HCT116 (cell line): ENCODE data around the gene THTPA. TPM values are rescaled to one million over a fixed set of nuclear protein-coding genes. Genes with fewer than 3 reads are reported as not detected.

Source experiments
- ATAC-seq: fragments of 200-7000 bp; cut with Tn5 transposase; 2 replicates; pipeline ENCODE4 v1.9.1; 2020; ENCODE audit warnings: mild to moderate bottlenecking, moderate library complexity
- BruUV-seq: library from RNA; stranded (reverse); fragments of 400-500 nt; replicated peaks from 2 replicates; lab custom pipeline; 2021; lab: Mats Ljungman, UMichigan
- CTCF ChIA-PET: fragments of 300-600 bp; sonication (Branson Sonifier 250); formaldehyde crosslinking; loops from one replicate; lab custom pipeline; 2021; ENCODE audit warnings: antibody characterized with exemption; lab: Charles Lee
- POLR2A ChIA-PET: fragments of 300-600, 350-600 bp; sonication (Branson Sonifier 250); formaldehyde crosslinking; loops from one replicate; lab custom pipeline; 2021; ENCODE audit warnings: antibody characterized with exemption; lab: Charles Lee
- RAD21 ChIA-PET, 2 experiments: fragments of 300-600 bp; sonication (Branson Sonifier 250); formaldehyde crosslinking; loops; one replicate each; lab custom pipeline; 2023; ENCODE audit warnings: low total read pairs in 2 of 2; ENCODE audit not compliant: uncharacterized antibody in 2 of 2, unreplicated experiment in 2 of 2, low non-redundant PET in 1 of 2; lab: Charles Lee
- DNase-seq: peaks from one replicate; pipeline ENCODE4 v3.0.0-alpha.2; 2010; ENCODE audit warnings: low read depth, low spot score
- H2AFZ ChIP-seq: fragments of 200-600 bp; shearing (Covaris generic), sonication (generic); 2 replicates; pipeline ENCODE4 v1.6.1; 2017; ENCODE audit warnings: low read depth, mixed run types, mixed read lengths, antibody characterized with exemption, low read length; ENCODE audit not compliant: poor library complexity, severe bottlenecking
- H3K27ac ChIP-seq: 2 replicates; pipeline ENCODE4 v1.5.1; 2012; ENCODE audit warnings: low read depth, low read length
- H3K27me3 ChIP-seq: fragments of 200-600 bp; sonication (generic); 2 replicates; pipeline ENCODE4 v1.6.1; 2016; ENCODE audit warnings: mixed run types, low read length, mixed read lengths; ENCODE audit not compliant: insufficient read depth
- H3K36me3 ChIP-seq, 2 experiments: fragments of 200-500 bp in 1 of 2; fragments of 200-600 bp in 1 of 2; sonication (Bioruptor generic) in 1 of 2; sonication (generic) in 1 of 2; 2 replicates each; pipeline versions ENCODE4 v1.5.1 to v1.6.1; 2014 to 2016; ENCODE audit warnings: low read length in 2 of 2, inconsistent platforms in 1 of 2, mixed read lengths in 1 of 2, mixed run types in 1 of 2; ENCODE audit not compliant: insufficient read depth in 2 of 2, control insufficient read depth in 1 of 2
- H3K4me1 ChIP-seq, 2 experiments: fragments of 200-600 bp in 1 of 2; sonication (generic) in 1 of 2; 2 replicates each; pipeline versions ENCODE4 v1.5.1 to v1.6.1; 2012 to 2017; ENCODE audit warnings: low read length in 2 of 2, inconsistent platforms in 1 of 2, mild to moderate bottlenecking in 1 of 2, mixed read lengths in 1 of 2, mixed run types in 1 of 2, moderate library complexity in 1 of 2; ENCODE audit not compliant: insufficient read depth in 2 of 2, control insufficient read depth in 1 of 2
- H3K4me2 ChIP-seq: fragments of 200-600 bp; sonication (generic); 2 replicates; pipeline ENCODE4 v1.6.1; 2017; ENCODE audit warnings: mixed run types, low read length, mixed read lengths
- H3K4me3 ChIP-seq, 2 experiments: fragments of 200-600 bp in 1 of 2; sonication (generic) in 1 of 2; replicated peaks in 1 of 2; 2 replicates each; pipeline ENCODE4 v1.5.1; 2011 to 2016; ENCODE audit warnings: low read length in 2 of 2, control low read depth in 1 of 2, low read depth in 1 of 2, mild to moderate bottlenecking in 1 of 2, mixed read lengths in 1 of 2, mixed run types in 1 of 2
- H3K79me2 ChIP-seq: fragments of 200-600 bp; sonication (generic); 2 replicates; pipeline ENCODE4 v1.6.1; 2017; ENCODE audit warnings: mild to moderate bottlenecking, mixed run types, low read length, moderate library complexity, mixed read lengths; ENCODE audit not compliant: insufficient read depth
- H3K9ac ChIP-seq: fragments of 200-600 bp; sonication (generic); 2 replicates; pipeline ENCODE4 v1.6.1; 2016; ENCODE audit warnings: low read length, mixed read lengths
- H3K9me2 ChIP-seq: fragments of 200-600 bp; sonication (generic), shearing (Covaris generic); 2 replicates; pipeline ENCODE4 v1.6.1; 2017; ENCODE audit warnings: mixed run types, mild to moderate bottlenecking, moderate library complexity; ENCODE audit not compliant: insufficient read depth
- H3K9me3 ChIP-seq, 2 experiments: fragments of 200-500 bp in 1 of 2; fragments of 200-600 bp in 1 of 2; sonication (Bioruptor generic) in 1 of 2; sonication (generic) in 1 of 2; 2 replicates each; pipeline ENCODE4 v1.6.1; 2014 to 2017; ENCODE audit warnings: low read length in 2 of 2, mixed read lengths in 2 of 2, inconsistent platforms in 1 of 2, low read depth in 1 of 2, mild to moderate bottlenecking in 1 of 2, mixed run types in 1 of 2, moderate library complexity in 1 of 2; ENCODE audit not compliant: control insufficient read depth in 1 of 2, insufficient read depth in 1 of 2
- H4K20me1 ChIP-seq: fragments of 200-600 bp; sonication (generic), shearing (Covaris generic); 2 replicates; pipeline ENCODE4 v1.6.1; 2017; ENCODE audit warnings: mixed run types, mild to moderate bottlenecking, moderate library complexity; ENCODE audit not compliant: insufficient read depth
- CBX3 ChIP-seq: IDR thresholded peaks from 2 replicates; pipeline ENCODE4 v1.6.1; 2012; ENCODE audit warnings: low read depth
- CTCF ChIP-seq, 3 experiments: fragments of 200-600 bp in 1 of 3; sonication (generic) in 1 of 3; IDR thresholded peaks in 2 of 3; conservative IDR thresholded peaks in 1 of 3; 2 replicates each; pipeline ENCODE4 v1.5.1; 2012 to 2017; ENCODE audit warnings: low read depth in 2 of 3, low read length in 2 of 3, antibody characterized with exemption in 1 of 3, borderline replicate concordance in 1 of 3, control low read depth in 1 of 3, mild to moderate bottlenecking in 1 of 3, mixed read lengths in 1 of 3, mixed run types in 1 of 3, moderate library complexity in 1 of 3; ENCODE audit not compliant: insufficient read depth in 1 of 3
- EGR1 ChIP-seq: IDR thresholded peaks from 2 replicates; pipeline ENCODE4 v1.6.1; 2012; ENCODE audit warnings: low read depth
- ELF1 ChIP-seq: IDR thresholded peaks from 2 replicates; pipeline ENCODE4 v1.6.1; 2012; ENCODE audit warnings: low read depth, borderline replicate concordance
- EZH2 ChIP-seq: fragments of 200-600 bp; sonication (generic); IDR thresholded peaks from 2 replicates; pipeline ENCODE4 v1.6.1; 2017; ENCODE audit warnings: antibody characterized with exemption, mixed run types
- EZH2phosphoT487 ChIP-seq: fragments of 200-600 bp; IDR thresholded peaks from 2 replicates; pipeline ENCODE4 v1.6.1; 2018; ENCODE audit warnings: antibody characterized with exemption, borderline replicate concordance
- JUND ChIP-seq: IDR thresholded peaks from 2 replicates; pipeline ENCODE4 v1.6.1; 2012
- POLR2AphosphoS5 ChIP-seq: IDR thresholded peaks from 2 replicates; pipeline ENCODE4 v1.6.1; 2011; ENCODE audit warnings: mild to moderate bottlenecking, low read depth, low read length, moderate library complexity
- RAD21 ChIP-seq: IDR thresholded peaks from 2 replicates; pipeline ENCODE4 v1.6.1; 2012; ENCODE audit warnings: low read depth, mild to moderate bottlenecking
- REST ChIP-seq: IDR thresholded peaks from 2 replicates; pipeline ENCODE4 v1.6.1; 2012; ENCODE audit warnings: low read depth
- SP1 ChIP-seq: IDR thresholded peaks from 2 replicates; pipeline ENCODE4 v1.6.1; 2012; ENCODE audit warnings: low read depth
- SRF ChIP-seq: IDR thresholded peaks from 2 replicates; pipeline ENCODE4 v1.6.1; 2012; ENCODE audit warnings: low read depth
- TCF7L2 ChIP-seq: IDR thresholded peaks from 2 replicates; pipeline ENCODE4 v1.7.0; 2011; ENCODE audit warnings: borderline replicate concordance, inconsistent platforms; ENCODE audit not compliant: insufficient read depth, insufficient read length; ENCODE audit errors: extremely low read depth
- ZBTB33 ChIP-seq: IDR thresholded peaks from 2 replicates; pipeline ENCODE4 v1.6.1; 2011; ENCODE audit warnings: mild to moderate bottlenecking, low read length, moderate library complexity; ENCODE audit not compliant: insufficient replicate concordance; ENCODE audit errors: extremely low read depth
- ZFX ChIP-seq: fragments of 450-650 bp; IDR thresholded peaks from 2 replicates; pipeline ENCODE4 v1.6.1; 2017
- intact Hi-C: fragments of 100-400 bp; cut with micrococcal nuclease; formaldehyde crosslinking; loops from 2 replicates; pipeline ENCODE4 v1.10.0; 2022
- total RNA-seq: library from RNA; stranded (reverse); gene quantifications from one replicate; pipeline ENCODE4 v1.2.1, GENCODE V29; 2021; ENCODE audit not compliant: unreplicated experiment

THTPA gene
- total RNA-seq, 1 experiment from 2014 or later: 5.8 TPM

GRCh38 chr14:23518709-23519108 lies 37.4 kb upstream of the THTPA start:
- no peak for ATAC-seq

More at GRCh38 chr14:23518709-23519108, 37.4 kb upstream of the THTPA start:
- no peaks in the 10 kb centered on the region for H3K27me3 ChIP-seq
- DNase-seq: no peak
- H3K4me1 ChIP-seq: no peaks in the 10 kb centered on the region
- no peaks in the 10 kb centered on the region; a peak in 1 of 4 replicates for H3K36me3 ChIP-seq
- no peak overlapping the region for H2AFZ ChIP-seq
- no peaks in the 10 kb centered on the region for H3K9me3 ChIP-seq
- no peaks in the 10 kb centered on the region for H3K9me2 ChIP-seq
- H3K79me2 ChIP-seq: no peaks in the 10 kb centered on the region
- ChIA-PET POLR2A (no interaction called here), CTCF (no interaction called here), RAD21 (no interaction called here)
- H3K9ac ChIP-seq: no peak overlapping the region
- TF ChIP-seq EZH2 (no peak), REST (no peak), SRF (no peak), EGR1 (no peak), ZBTB33 (no peak), TCF7L2 (no peak), RAD21 (no peak), ELF1 (no peak), ZFX (no peak), EZH2phosphoT487 (no peak), POLR2AphosphoS5 (no peak), JUND (no peak), CTCF (IDR thresholded peaks at IDR 0.05 in 2 of 3, conservative IDR thresholded peaks at IDR 0.05 in 1 of 3; ENCODE audit: borderline replicate concordance in 1 of 3, insufficient read depth in 1 of 3, low read depth in 2 of 3, low read length in 2 of 3) (no peak), CBX3 (no peak), SP1 (no peak)
- intact Hi-C loops: no loop called here
- H3K27ac ChIP-seq: no peak overlapping the region
- no peak overlapping the region for H3K4me3 ChIP-seq
- no peaks in the 10 kb centered on the region for H4K20me1 ChIP-seq
- no TSS peak for BruUV-seq
- H3K4me2 ChIP-seq: no peak overlapping the region
